Jurkat, Clone E6-1 (cell line): ENCODE data around the gene COTL1.
"Not testable (repeated sequence)": the region's sequence is repeated elsewhere in the genome, so short reads cannot be mapped to it uniquely, and the experiment has no call there.

Source experiments
- DNase-seq: peaks from one replicate; pipeline ENCODE4 v3.0.0-alpha.2; 2011; ENCODE audit warnings: low read depth, low spot score
- H3K4me3 ChIP-seq: 2 replicates; pipeline ENCODE4 v1.5.1; 2011; ENCODE audit warnings: mild to moderate bottlenecking, low read length, control low read depth, moderate library complexity

The COTL1 gene

GRCh38 chr16:84561291-84561690, 56.6 kb downstream of the COTL1 start:
- H3K4me3 ChIP-seq = no peak overlapping the region
- no peak for DNase-seq

- no peak for DNase-seq
- no peak overlapping the region for H3K4me3 ChIP-seq
Observed at GRCh38 chr16:84560269-84560668, 57.6 kb downstream of the COTL1 start.

DNA sequence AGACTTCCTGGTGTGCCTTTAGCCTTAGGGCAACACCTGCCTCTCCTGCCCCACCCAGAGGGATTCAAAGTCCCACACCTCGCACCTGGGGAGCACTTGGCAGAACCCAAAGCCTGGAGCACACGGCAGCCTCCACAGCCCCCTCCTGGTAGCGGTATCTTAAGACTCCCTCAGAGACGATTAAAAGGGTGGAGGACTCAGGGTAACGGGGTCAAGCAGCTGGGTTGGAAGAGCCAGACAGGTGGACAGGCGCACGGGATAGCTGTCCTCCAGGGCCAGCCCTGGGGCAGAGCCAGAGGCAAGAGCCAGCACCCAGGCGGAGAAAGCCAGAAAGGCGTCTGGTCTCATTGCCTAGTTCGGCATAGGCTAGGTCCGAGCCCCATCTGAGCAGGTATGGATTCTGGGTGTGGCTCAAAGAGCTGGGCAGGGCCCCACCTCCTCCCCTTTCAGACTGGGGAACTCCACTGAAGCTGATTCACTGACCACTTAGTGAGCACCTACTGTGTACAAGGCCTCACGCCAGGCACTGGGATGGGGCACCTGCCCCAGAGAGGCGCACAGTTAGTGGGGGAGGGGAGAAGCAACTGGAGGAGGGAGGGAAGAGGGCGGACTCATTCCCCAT, 58.5 kb downstream of the COTL1 start:
- no peak for DNase-seq
- H3K4me3 ChIP-seq = no peak overlapping the region

DNA sequence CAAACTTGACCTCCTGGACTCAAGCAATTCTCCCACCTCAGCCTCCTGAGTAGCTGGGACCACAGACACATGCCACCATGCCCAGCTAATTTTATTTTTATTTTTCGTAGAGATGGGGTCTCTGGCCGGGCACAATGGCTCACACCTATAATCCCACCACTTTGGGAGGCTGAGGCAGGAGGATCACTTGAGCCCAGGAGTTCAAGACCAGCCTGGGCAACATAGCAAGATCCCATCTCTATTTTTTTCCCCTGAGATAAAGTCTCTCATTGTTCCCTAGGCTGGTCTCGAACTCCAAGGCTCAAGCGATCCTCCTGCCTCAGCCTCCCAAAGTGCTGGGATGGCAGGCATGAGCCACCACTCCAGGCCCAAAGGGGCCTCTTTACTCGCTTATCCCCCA, 59.0 kb downstream of the COTL1 start:
- not testable (repeated sequence) for DNase-seq, H3K4me3 ChIP-seq

DNA sequence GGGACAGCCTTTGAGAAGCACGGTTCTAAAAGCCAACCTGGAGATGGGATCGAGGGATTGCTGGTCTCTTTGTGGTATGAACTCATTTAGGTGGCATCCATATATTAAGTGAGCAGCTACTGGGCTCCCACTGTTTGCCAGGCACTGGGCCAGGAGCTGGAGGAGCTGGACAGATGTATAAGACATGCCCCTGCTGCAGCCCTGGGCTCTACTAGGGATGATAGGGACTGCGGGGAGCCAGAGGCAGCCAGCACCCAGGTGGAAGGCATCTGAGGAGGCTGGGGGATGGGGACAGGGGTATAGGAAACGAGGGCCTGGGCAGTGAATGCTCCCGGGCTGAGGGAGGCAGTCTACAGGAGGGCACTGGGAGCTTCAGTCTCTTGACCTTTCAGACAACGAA, 60.4 kb downstream of the COTL1 start:
- no peak overlapping the region for H3K4me3 ChIP-seq
- no peak for DNase-seq

- DNase-seq = no peak
- H3K4me3 ChIP-seq = no peak overlapping the region
Observed at GRCh38 chr16:84557059-84557458, 60.8 kb downstream of the COTL1 start.

DNA sequence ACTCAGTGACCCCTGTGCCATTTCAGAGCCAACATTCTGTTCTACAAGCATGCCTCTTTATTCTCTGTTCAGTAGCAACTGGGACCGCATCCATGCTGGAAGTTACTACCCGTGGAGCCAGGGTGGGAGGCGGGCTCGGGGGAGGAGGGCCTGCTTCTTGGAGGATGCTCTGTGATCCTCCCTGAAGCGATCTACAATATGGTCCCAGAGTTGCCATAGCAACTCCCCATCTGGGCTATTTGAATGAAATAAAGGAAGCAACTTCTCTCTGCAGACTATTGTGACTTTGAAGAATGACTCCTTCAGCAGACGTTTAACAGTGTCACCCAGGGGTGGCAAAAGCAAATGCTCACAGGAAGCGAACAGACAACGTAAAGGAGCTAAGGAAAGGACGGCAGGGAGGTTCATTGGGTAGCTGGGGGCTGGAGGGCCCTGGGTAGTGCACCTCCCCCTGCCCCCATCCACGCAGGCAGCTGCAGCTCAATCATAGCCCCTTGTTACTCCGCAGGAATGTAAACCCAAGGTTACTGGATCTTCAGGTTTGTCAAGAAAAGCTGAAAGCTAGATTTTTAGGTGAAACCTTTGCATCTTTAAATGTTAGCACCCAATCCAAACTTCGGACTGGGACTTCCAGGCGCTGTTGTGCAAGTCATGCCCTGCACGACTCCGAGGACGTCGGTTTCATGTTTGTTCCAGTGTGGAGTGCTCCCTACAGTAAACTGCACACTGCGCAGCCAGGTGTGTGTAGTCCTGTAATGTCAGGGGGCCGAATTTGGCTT, 62.3 kb downstream of the COTL1 start:
- peak; percentile 63 for DNase-seq

GRCh38 chr16:84554627-84555328, 63.1 kb downstream of the COTL1 start:
- no peak for DNase-seq
- peak overlapping the region; percentile 68; the same call in 1 of the 2 replicates for H3K4me3 ChIP-seq

More for the DNA sequence above, 62.3 kb downstream of the COTL1 start:
- no peak overlapping the region for H3K4me3 ChIP-seq

DNA sequence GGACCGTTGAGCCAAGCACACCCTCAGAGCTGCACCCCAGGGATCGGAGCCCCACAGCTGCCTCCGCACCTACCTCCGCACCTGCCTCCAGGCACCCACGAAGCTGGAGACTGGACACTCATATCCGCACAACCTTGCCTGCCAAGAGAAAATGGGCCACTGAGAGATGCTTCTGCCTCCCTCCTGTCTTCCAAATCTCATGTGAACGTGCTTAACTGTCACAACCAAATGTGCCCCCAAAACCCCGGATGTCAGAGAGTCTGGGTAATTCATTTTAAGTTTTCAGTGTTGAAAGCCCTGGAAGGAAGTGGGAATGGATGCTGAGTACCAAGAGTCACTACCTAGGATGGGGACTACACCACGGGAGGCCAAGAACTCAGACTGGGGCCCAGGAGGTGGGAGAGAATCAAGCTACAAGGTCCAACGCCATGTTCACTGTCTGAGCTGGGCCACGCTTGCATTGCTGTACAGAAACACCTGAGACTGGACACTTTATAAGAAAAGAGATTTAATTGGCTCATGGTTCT, 63.9 kb downstream of the COTL1 start:
- peak; percentile 95 for DNase-seq
- H3K4me3 ChIP-seq = peak overlapping the region; percentile 68

DNA sequence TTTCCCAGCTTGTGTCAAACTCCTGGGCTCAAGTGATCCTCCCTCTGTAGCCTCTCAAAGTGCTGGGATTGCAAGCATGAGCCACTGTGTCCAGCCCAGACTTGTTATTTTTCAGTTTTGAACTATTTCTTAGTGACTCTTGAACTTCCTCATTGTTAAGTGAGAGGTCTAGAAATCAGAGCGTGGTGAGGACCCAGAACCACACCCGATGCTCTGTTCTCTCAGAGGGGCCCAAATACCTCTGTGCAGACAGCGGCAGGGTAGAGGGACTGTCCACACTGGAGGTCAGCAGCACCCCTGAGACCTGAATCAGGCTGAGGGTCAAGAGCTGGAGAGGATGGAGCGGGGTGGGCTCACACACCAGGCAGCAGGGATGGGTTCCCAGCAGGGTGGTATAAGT, 65.7 kb downstream of the COTL1 start:
- DNase-seq = no peak
- no peak overlapping the region for H3K4me3 ChIP-seq

- DNase-seq = no peak
Observed at GRCh38 chr16:84550096-84550495, 67.8 kb downstream of the COTL1 start.

DNA sequence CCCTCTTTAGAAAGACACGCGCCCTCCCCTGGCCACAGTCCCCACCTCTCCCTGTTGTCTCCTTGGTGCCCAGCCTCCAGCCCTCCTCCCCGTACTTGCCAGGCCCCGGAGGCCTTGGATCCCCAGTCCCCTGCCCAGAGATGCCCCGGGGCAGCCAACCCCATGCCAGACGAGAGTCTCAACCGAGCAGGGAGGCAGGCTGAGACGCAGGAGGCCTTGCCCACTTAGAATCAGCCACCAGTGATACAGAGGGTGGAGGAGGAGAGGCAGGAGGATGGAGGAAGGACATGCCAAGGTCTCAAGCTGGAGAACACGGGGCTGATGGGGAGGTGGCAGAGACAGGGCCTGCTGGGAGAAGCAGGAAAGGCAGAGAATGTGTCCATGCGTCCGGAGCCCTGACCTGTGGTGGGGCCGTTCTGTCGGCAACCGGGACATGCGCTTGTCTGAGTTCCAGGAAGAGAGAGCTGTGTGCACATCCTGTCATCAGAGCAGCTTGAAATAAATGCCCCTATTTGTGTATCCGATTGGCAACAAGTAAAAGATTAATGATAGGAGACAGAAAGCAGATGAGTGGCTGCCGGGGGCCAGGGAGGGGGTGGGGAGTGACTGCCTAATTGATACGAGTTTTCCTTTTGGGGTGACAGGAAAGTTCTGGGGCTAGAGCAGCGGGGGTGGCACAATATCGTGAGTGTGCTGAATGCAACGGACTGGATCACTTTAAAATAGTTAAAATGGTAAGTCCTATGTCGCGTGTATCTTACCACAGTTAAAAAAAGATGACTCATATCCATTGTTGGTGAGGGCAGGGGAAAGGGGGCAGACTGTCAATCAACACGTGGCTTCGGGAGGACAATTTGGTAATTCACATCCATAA, 68.7 kb downstream of the COTL1 start:
- peak overlapping the region; percentile 27 for H3K4me3 ChIP-seq

More at GRCh38 chr16:84550096-84550495, 67.8 kb downstream of the COTL1 start:
- H3K4me3 ChIP-seq = no peak overlapping the region

DNA sequence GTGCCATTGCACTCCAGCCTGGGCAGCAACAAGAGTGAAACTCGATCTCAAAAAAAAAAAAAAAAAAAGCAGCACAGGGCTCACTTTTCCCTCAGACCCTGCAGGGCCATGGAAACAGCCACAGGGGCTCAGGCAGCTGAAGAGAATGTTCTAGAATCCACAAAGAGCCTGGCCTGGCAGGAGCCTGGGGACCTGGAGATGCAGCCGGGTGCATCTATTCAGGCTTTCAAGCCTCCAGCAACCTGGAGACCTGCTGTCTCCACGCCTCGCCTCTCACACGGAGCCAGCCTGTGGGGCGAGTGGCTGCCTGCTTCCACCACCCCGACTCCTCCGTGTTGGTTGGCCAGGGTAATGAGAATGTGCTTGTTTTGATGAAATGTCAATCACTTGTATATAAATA, 69.4 kb downstream of the COTL1 start:
- no peak overlapping the region for H3K4me3 ChIP-seq
- DNase-seq = no peak

More for the DNA sequence above, 68.7 kb downstream of the COTL1 start:
- peak; percentile 27 for DNase-seq

GRCh38 chr16:84547546-84548061, 70.3 kb downstream of the COTL1 start:
- DNase-seq = no peak
- H3K4me3 ChIP-seq = no peak overlapping the region

DNA sequence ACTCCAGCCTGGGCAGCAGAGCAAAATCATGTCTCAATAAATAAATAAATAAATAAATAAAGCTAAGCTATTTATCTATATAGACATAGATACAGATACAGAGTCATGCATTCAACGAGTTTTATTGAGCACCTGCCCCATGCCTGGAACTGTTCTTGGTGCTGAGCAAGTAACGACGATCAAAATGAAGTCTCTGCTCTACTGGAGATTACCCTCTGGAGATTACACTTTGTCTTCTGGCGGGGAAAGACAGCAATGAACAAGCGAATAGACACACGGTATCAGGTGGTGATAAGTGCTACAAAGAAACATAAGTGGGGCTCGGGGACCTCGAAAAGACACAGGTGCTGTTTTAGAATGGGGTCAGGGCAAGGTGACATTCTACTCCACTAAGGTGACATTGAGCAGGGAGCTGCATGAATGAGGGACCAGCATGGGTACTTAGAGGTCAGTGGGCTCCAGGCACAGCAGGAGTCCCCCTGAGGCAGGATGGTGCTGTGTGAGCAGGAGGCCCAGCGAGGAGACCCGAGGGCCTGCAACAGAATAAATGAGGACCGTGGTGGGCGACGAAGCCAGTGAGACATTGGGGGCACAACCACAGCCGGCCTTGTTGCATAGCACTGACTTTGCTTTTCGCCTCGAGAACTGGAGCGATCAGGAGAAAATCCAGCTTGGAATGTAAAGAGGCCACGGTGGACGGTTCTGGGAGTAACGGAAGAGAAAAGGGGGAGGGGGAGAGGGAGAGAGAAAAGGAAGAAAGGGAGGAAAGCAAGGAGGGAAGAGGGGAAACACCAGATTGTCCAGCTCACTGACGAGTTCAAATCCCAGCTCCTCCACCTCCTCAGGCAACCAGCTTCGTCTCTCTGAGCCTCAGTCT, 71.0 kb downstream of the COTL1 start:
- no peak for DNase-seq
- H3K4me3 ChIP-seq = no peak overlapping the region

DNA sequence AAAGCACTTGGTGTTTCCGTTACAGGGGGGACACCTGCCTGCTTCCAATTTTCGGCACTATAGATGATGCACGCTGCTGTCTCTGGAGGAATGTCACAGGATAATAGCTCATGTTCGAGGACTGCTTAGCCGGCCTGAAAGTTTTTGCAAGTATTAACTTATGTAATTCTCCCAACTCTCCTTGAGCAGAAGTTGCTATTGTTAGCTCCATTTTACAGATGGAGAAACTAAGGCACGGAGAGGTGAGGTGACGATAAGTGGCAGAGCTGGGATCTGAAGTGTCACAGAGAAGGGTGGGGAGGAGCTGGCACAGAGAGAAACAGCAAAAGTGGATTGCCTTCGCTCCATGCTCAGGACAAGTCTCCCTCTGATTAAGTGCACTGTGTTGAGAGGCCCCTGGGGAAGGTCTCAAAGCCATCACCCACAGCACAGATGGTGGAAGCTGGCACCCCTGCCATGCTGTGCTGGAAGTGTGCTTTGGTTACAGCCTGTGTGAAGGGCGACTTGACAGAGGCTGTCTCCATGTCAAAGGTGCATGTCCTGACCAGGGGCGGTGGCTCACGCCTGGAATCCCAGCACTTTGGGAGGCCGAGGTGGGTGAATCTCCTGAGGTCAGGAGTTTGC, 72.7 kb downstream of the COTL1 start:
- DNase-seq = no peak
- H3K4me3 ChIP-seq = no peak overlapping the region

DNA sequence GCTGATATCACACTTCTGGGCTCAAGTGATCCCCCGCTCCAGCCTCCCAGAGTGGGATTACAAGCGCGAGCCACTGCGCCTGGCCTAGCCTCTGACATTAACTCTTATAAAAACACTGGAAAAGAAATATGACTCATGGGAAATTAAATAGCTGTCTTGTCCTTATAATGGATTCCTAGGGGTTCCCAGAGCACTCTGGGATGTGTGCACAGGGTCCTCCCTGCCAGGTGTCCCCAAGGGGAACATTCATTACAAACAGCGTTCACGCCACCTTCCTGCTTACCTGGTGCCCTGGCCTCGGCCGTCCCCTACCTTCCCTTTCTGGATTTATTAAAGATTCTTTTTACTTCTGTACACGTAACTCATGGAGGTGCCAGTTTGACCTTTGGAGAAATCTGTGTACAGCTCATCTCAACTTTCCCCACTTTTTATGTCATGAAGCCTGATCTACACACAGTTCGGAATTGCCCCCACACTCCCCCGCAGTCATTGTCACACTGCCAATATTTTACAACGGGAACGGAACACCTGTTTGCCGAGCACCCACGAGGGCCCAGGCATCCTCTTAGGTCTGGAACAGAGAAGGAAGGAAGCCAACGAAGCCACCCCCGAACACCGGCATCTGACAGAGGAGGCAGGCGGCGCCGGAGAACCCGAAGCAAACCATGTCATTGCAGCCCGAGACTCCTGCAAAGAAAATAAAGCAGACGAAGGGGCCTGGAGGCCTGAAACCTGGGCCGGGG, 73.7 kb downstream of the COTL1 start:
- H3K4me3 ChIP-seq = no peak overlapping the region
- DNase-seq = no peak
